H1 (cell line): ENCODE measurements around the gene MPC1. TPM values are rescaled to one million over a fixed set of nuclear protein-coding genes. Genes with fewer than 3 reads are reported as not detected.
A peak's percentile ranks its signal among the peaks of the same experiment; 100 is the strongest.

Experiments
- CTCF ChIA-PET: fragments of 300-600 bp; sonication (Branson Sonifier 250); formaldehyde crosslinking; loops from one replicate; lab custom pipeline; 2021; ENCODE audit not compliant: partially characterized antibody; lab: Charles Lee
- POLR2A ChIA-PET: fragments of 300-600 bp; sonication (Branson Sonifier 250); formaldehyde crosslinking; loops from one replicate; lab custom pipeline; 2021; ENCODE audit warnings: inconsistent platforms; ENCODE audit not compliant: partially characterized antibody; lab: Charles Lee
- DNase-seq, 2 experiments: peaks; one replicate each; pipeline versions ENCODE4 v3.0.0 to v3.0.0-alpha.2; 2010 to 2022; ENCODE audit warnings: low spot score in 2 of 2, low read depth in 1 of 2, mixed read lengths in 1 of 2
- FAIRE-seq: peaks from 2 replicates; lab custom pipeline; 2011; peaks lifted over from hg19 to GRCh38; lab: Jason Lieb, UNC
- H2AFZ ChIP-seq: 2 replicates; pipeline ENCODE4 v1.8.1; 2012; ENCODE audit warnings: low read length, inconsistent platforms
- H2AK5ac ChIP-seq: 2 replicates; pipeline ENCODE4 v1.6.1; 2013; ENCODE audit warnings: low read depth, low read length
- H2BK120ac ChIP-seq: replicated peaks from 2 replicates; pipeline ENCODE3; 2013; ENCODE audit warnings: low read depth, low read length, inconsistent platforms
- H2BK12ac ChIP-seq: 2 replicates; pipeline ENCODE4 v1.6.1; 2013; ENCODE audit warnings: low read depth, low read length
- H2BK15ac ChIP-seq: 2 replicates; pipeline ENCODE4 v1.6.1; 2013; ENCODE audit warnings: low read length
- H2BK20ac ChIP-seq: 2 replicates; pipeline ENCODE4 v1.6.1; 2013; ENCODE audit warnings: low read length
- H2BK5ac ChIP-seq: 2 replicates; pipeline ENCODE4 v1.6.1; 2013; ENCODE audit warnings: low read depth, low read length
- H3K14ac ChIP-seq: 2 replicates; pipeline ENCODE4 v1.6.1; 2013; ENCODE audit warnings: inconsistent platforms; ENCODE audit not compliant: insufficient read length
- H3K18ac ChIP-seq: 2 replicates; pipeline ENCODE4 v1.6.1; 2013; ENCODE audit warnings: low read length; ENCODE audit errors: extremely low read depth
- H3K23ac ChIP-seq: 2 replicates; pipeline ENCODE4 v1.6.1; 2013; ENCODE audit warnings: inconsistent platforms; ENCODE audit not compliant: insufficient read length
- H3K23me2 ChIP-seq: 2 replicates; pipeline ENCODE4 v1.6.1; 2013; ENCODE audit warnings: low read depth, low read length
- H3K27ac ChIP-seq: 2 replicates; pipeline ENCODE4 v1.6.1; 2011; ENCODE audit warnings: low read depth, low read length, inconsistent platforms
- H3K27me3 ChIP-seq, 4 experiments: replicated peaks in 1 of 4; 1 replicate in 1 of 4; 2 replicates in 3 of 4; pipeline versions ENCODE4 v1.6.1 to v1.8.1; 2011 to 2013; ENCODE audit warnings: low read length in 3 of 4, mild to moderate bottlenecking in 3 of 4, inconsistent platforms in 2 of 4, mixed read lengths in 2 of 4, moderate library complexity in 1 of 4; ENCODE audit not compliant: control insufficient read depth in 3 of 4, insufficient read depth in 3 of 4; ENCODE audit errors: extremely low read depth in 1 of 4
- H3K36me3 ChIP-seq, 4 experiments: 2 replicates each; pipeline versions ENCODE4 v1.6.1 to v1.8.1; 2011 to 2013; ENCODE audit warnings: mild to moderate bottlenecking in 4 of 4, low read length in 3 of 4, moderate library complexity in 2 of 4, control low read depth in 1 of 4, inconsistent platforms in 1 of 4; ENCODE audit not compliant: insufficient read depth in 4 of 4, control insufficient read depth in 2 of 4
- H3K4ac ChIP-seq: replicated peaks from 2 replicates; pipeline ENCODE3; 2013; ENCODE audit warnings: low read length, low read depth, mixed read lengths, inconsistent platforms; ENCODE audit not compliant: insufficient read length
- H3K4me1 ChIP-seq, 4 experiments: replicated peaks in 1 of 4; 1 replicate in 1 of 4; 2 replicates in 3 of 4; pipeline versions ENCODE4 v1.6.1 to v1.8.1; 2011 to 2013; ENCODE audit warnings: low read length in 3 of 4, inconsistent platforms in 2 of 4, mixed read lengths in 1 of 4; ENCODE audit not compliant: insufficient read depth in 4 of 4, control insufficient read depth in 3 of 4
- H3K4me2 ChIP-seq, 2 experiments: 2 replicates each; pipeline versions ENCODE4 v1.6.1 to v1.8.1; 2011 to 2013; ENCODE audit warnings: low read depth in 2 of 2, low read length in 2 of 2, control low read depth in 1 of 2, inconsistent platforms in 1 of 2, mild to moderate bottlenecking in 1 of 2; ENCODE audit not compliant: insufficient read depth in 1 of 2
- H3K4me3 ChIP-seq, 4 experiments: fragments of 200-600, 300-600 bp in 1 of 4; sonication (generic), shearing (Covaris generic), sonication (Bioruptor Twin) in 1 of 4; 2 replicates each; pipeline versions ENCODE4 v1.5.1 to v1.8.1; 2011 to 2016; ENCODE audit warnings: low read length in 4 of 4, low read depth in 3 of 4, control low read depth in 2 of 4, inconsistent platforms in 2 of 4, mild to moderate bottlenecking in 2 of 4, mixed read lengths in 1 of 4, moderate library complexity in 1 of 4; ENCODE audit not compliant: insufficient read depth in 2 of 4; ENCODE audit errors: extremely low read depth in 1 of 4
- H3K56ac ChIP-seq: replicated peaks from 2 replicates; pipeline ENCODE3; 2013; ENCODE audit warnings: low read depth, mild to moderate bottlenecking, mixed read lengths, low read length, inconsistent platforms; ENCODE audit not compliant: insufficient read length
- H3K79me1 ChIP-seq: 2 replicates; pipeline ENCODE4 v1.6.1; 2013; ENCODE audit warnings: low read depth, low read length, control low read depth
- H3K79me2 ChIP-seq, 2 experiments: 2 replicates each; pipeline versions ENCODE4 v1.6.1 to v1.8.1; 2012 to 2013; ENCODE audit warnings: low read length in 2 of 2, mild to moderate bottlenecking in 2 of 2, inconsistent platforms in 1 of 2; ENCODE audit not compliant: insufficient read depth in 2 of 2, control insufficient read depth in 1 of 2
- H3K9ac ChIP-seq, 4 experiments: replicated peaks in 1 of 4; 1 replicate in 1 of 4; 2 replicates in 3 of 4; pipeline versions ENCODE4 v1.6.1 to v1.8.1; 2011 to 2013; ENCODE audit warnings: low read depth in 3 of 4, low read length in 3 of 4, control low read depth in 2 of 4, mild to moderate bottlenecking in 2 of 4, moderate library complexity in 2 of 4, inconsistent platforms in 1 of 4; ENCODE audit errors: extremely low read depth in 1 of 4
- H3K9me3 ChIP-seq, 2 experiments: 2 replicates each; pipeline versions ENCODE4 v1.6.1 to v1.8.1; 2012 to 2013; ENCODE audit warnings: mild to moderate bottlenecking in 2 of 2, moderate library complexity in 2 of 2, control low read depth in 1 of 2, inconsistent platforms in 1 of 2, low read depth in 1 of 2, low read length in 1 of 2, mixed read lengths in 1 of 2; ENCODE audit not compliant: insufficient read depth in 2 of 2
- H4K20me1 ChIP-seq, 2 experiments: replicated peaks in 1 of 2; 2 replicates each; pipeline versions ENCODE3 to v1.8.1; 2011 to 2013; ENCODE audit warnings: inconsistent platforms in 2 of 2, low read length in 2 of 2, mild to moderate bottlenecking in 1 of 2; ENCODE audit not compliant: insufficient read depth in 2 of 2, control insufficient read depth in 1 of 2
- H4K5ac ChIP-seq: 2 replicates; pipeline ENCODE4 v1.6.1; 2013; ENCODE audit warnings: low read length, low read depth, mixed read lengths, inconsistent platforms; ENCODE audit not compliant: insufficient read length
- H4K8ac ChIP-seq: 2 replicates; pipeline ENCODE4 v1.8.0; 2013; ENCODE audit warnings: mild to moderate bottlenecking, moderate library complexity, low read length, inconsistent platforms; ENCODE audit not compliant: insufficient read depth; ENCODE audit errors: extremely low read depth
- H4K91ac ChIP-seq: replicated peaks from 2 replicates; pipeline ENCODE3; 2013; ENCODE audit warnings: low read length, mixed read lengths, inconsistent platforms; ENCODE audit not compliant: insufficient read length
- ASH2L ChIP-seq: fragments of 200-600, 300-600 bp; sonication (generic); IDR thresholded peaks from one replicate; pipeline ENCODE4 v1.7.1; 2017; ENCODE audit warnings: low read length
- EGR1 ChIP-seq: IDR thresholded peaks from 2 replicates; pipeline ENCODE4 v1.6.1; 2011; ENCODE audit warnings: low read depth, low read length, borderline replicate concordance
- GTF2F1 ChIP-seq: IDR thresholded peaks from 2 replicates; pipeline ENCODE4 v1.6.1; 2012; ENCODE audit warnings: low read depth, low read length, improper control_type of control experiment, borderline replicate concordance
- JUND ChIP-seq: IDR thresholded peaks from 2 replicates; pipeline ENCODE4 v1.6.1; 2011; ENCODE audit warnings: mild to moderate bottlenecking, improper control_type of control experiment, low read length
- KDM4A ChIP-seq: IDR thresholded peaks from one replicate; pipeline ENCODE4 v1.7.1; 2012; ENCODE audit warnings: low read depth, mild to moderate bottlenecking, moderate library complexity, low read length, inconsistent platforms; ENCODE audit not compliant: severe bottlenecking
- MAFK ChIP-seq: IDR thresholded peaks from 2 replicates; pipeline ENCODE4 v1.6.1; 2012; ENCODE audit warnings: low read depth, mild to moderate bottlenecking, improper control_type of control experiment, low read length
- SAP30 ChIP-seq: fragments of 300-600 bp; sonication (generic); IDR thresholded peaks from 2 replicates; pipeline ENCODE4 v1.7.1; 2012; ENCODE audit warnings: low read length, moderate library complexity, mild to moderate bottlenecking, inconsistent platforms; ENCODE audit not compliant: insufficient read depth, insufficient replicate concordance
- TAF7 ChIP-seq: optimal IDR thresholded peaks from 2 replicates; pipeline ENCODE3; 2011; ENCODE audit warnings: low read depth, mild to moderate bottlenecking, inconsistent platforms, low read length, moderate library complexity, borderline replicate concordance
- YY1 ChIP-seq: IDR thresholded peaks from 2 replicates; pipeline ENCODE4 v1.6.1; 2011; ENCODE audit warnings: low read depth, mild to moderate bottlenecking, low read length
- WGBS, 2 experiments: shearing (Covaris generic) in 1 of 2; methylation state at CpG; one replicate each; pipeline versions ENCODE4 v1.1.6 to v1.1.7; 2013 to 2015; ENCODE audit warnings: low lambda C conversion rate in 2 of 2, mixed read lengths in 2 of 2, inconsistent platforms in 1 of 2, low coverage in 1 of 2, missing lambda C conversion rate in 1 of 2; ENCODE audit not compliant: insufficient replicate concordance in 2 of 2, insufficient coverage in 1 of 2, insufficient read length in 1 of 2; ENCODE audit errors: extremely low coverage in 1 of 2, missing lambda C conversion rate in 1 of 2; 5-methylcytosine and 5-hydroxymethylcytosine counted together
- polyA plus RNA-seq, 7 experiments: library from polyadenylated mRNA; depleted of rRNA in 3 of 7; stranded (reverse) in 5 of 7; unstranded in 2 of 7; fragments of >200 nt in 5 of 7; fragments of 200-250 nt in 2 of 7; gene quantifications; 1 replicate in 5 of 7; 2 replicates in 1 of 7; 4 replicates in 1 of 7; pipeline versions ENCODE4 v1.2.1 to v1.2.3, GENCODE V29; 2011 to 2013; ENCODE audit warnings: missing spikeins in 2 of 7, mixed read lengths in 2 of 7
- total RNA-seq: library from RNA; stranded (reverse); fragmentation: NEBNext Ultra II Directional; extraction: Animal tissue kit (Norgen Biotek cat#: 25700); gene quantifications from 2 replicates; pipeline ENCODE4 v1.2.1, GENCODE V29; 2021
- TF ChIP-seq, protein P1 (sequence below): IDR thresholded peaks from 2 replicates; pipeline ENCODE4 v1.6.1; 2011; ENCODE audit warnings: low read length, improper control_type of control experiment

The MPC1 gene
- total and polyA plus RNA-seq, 2 of the 8 experiments (the other 6 are each of a cell fraction or from before 2014, with no cell fraction given), result 10.2 to 12.6 TPM

DNA sequence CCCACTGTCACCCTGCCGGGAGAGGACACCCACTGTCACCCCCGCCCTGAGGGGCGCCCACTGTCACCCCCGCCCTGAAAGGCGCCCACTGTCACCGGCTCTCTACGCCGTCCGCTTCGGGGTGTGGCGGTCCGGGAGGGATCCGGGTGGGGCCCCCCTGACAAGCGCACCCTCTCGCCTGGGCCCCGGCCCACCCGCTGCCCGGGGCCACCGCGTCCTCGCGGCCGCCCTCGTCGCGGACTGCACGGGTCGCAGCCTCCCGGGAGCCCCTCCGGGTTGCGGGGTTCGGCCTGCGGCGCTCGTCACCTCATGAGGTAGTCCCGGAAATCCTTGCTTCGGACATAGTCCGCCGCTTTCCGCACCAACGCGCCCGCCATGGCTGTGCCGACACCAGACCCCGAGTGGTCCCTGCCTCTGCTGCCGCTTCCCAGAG, 224 bp downstream of the MPC1 start:
- Histone ChIP-seq H3K9me3 (no peaks in the 10 kb centered on the region), H3K4me1 (peaks cover 0 to 4% (median 1%) of the 10 kb centered on the region in 4 experiments; a peak in 3 of 7 replicates), H2BK5ac (no peak overlapping the region), H4K91ac (no peak overlapping the region), H3K23ac (no peak overlapping the region), H3K27me3 (no peaks in the 10 kb centered on the region), H2BK12ac (no peak overlapping the region), H3K79me1 (no peaks in the 10 kb centered on the region), H3K4ac (no peak overlapping the region), H3K18ac (no peak overlapping the region), H3K4me2 (peak overlapping the region; percentile 78 to 100), H2AFZ (no peak overlapping the region), H3K56ac (no peak overlapping the region), H2BK20ac (no peak overlapping the region), H3K4me3 (peak overlapping the region; percentile 59 to 83 (median 62)), H4K20me1 (peaks cover 0 to 3% of the 10 kb centered on the region in 2 experiments), H3K9ac (peak overlapping the region in 2 of 4 experiments; percentile 4 to 9; a peak in 2 of 7 replicates), H2AK5ac (no peak overlapping the region), H3K14ac (no peak overlapping the region), H2BK120ac (no peak overlapping the region), H4K5ac (no peak overlapping the region), H2BK15ac (no peak overlapping the region), H3K79me2 (0 out of 4 replicates have a peak, but pooled peaks cover 0 to 4% of the 10 kb centered on the region in 2 experiments), H3K36me3 (no peaks in the 10 kb centered on the region), H3K23me2 (peaks cover 7% of the 10 kb centered on the region), H3K27ac (no peak overlapping the region), H4K8ac (no peak overlapping the region)
- ChIA-PET CTCF (no interaction called here), POLR2A (no interaction called here)
- FAIRE-seq (no peak), DNase-seq (no peak)
- peak; percentile 1 for TF ChIP-seq ASH2L
- TF ChIP-seq, protein P1, sequence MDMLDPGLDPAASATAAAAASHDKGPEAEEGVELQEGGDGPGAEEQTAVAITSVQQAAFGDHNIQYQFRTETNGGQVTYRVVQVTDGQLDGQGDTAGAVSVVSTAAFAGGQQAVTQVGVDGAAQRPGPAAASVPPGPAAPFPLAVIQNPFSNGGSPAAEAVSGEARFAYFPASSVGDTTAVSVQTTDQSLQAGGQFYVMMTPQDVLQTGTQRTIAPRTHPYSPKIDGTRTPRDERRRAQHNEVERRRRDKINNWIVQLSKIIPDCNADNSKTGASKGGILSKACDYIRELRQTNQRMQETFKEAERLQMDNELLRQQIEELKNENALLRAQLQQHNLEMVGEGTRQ, result no peak
- TF ChIP-seq EGR1, result no peak
- peak; percentile 45 for TF ChIP-seq TAF7
- TF ChIP-seq MAFK, result no peak
- peak; percentile 72 for TF ChIP-seq KDM4A
- no peak; the same call in 1 of the 2 replicates for TF ChIP-seq YY1
- peak; percentile 35 for TF ChIP-seq SAP30
- TF ChIP-seq GTF2F1, result no peak
- no peak for TF ChIP-seq JUND
- WGBS, 2 experiments, result 1% methylated on average over 26 of the region's 46 CpGs; no CpG with 5 or more reads in 1 of the 2 experiments
